Measurements from ENCODE around the gene PLEKHA7.

Gene PLEKHA7

DNA sequence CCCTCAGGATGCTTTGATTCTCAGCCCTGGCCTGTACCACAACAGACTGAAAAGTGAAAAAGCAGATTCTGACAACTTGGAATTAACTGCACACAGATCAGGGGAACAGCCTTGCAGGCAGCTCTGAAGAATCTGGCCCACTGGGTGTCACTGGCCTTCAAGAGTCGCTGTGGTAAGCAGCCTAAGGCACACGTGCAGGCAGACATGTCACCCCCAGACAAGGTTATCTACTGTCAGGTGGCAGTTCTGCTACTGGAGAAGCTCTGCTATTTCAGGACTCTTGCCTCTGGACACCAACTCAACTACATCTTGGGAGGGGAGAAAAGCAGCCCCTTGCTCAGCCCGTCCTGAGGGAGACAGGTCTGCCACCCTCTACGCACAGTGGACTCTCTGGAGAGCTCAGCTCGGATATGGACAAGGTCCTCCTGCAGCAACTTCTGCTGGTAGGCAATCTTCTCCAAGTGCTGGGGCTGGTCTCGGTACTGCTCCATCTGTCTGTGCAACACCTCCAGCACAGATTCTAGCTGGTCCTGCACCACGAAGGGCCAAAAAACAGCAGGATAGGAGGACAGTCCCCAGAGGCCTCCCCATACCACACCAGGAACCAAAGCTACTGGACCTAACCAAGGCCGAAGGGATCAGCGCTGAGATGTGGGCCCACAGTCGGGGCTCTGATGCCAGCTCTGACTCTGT, 212.8 kb downstream of the PLEKHA7 start:
- no peak for DNase-seq

DNA sequence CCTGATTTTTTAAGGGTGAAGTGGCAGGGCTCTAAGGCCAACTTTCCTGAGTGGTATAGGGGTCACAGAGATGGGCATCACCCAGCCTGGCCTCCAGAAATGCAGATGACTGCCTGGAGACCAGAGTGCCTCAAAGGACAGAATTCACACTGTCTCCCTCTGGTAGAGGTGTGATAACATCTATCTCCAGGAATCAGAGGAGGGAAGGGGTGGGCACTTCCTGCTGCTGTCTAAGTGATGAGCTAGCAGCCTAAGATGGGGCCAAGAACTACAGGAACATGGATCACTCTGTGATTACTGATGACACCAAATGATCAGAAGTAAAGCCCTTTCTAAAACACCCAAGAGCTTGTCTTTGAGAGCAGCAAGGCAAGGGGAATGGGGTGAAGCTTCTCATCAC, 213.8 kb downstream of the PLEKHA7 start:
- no peak for DNase-seq

DNA sequence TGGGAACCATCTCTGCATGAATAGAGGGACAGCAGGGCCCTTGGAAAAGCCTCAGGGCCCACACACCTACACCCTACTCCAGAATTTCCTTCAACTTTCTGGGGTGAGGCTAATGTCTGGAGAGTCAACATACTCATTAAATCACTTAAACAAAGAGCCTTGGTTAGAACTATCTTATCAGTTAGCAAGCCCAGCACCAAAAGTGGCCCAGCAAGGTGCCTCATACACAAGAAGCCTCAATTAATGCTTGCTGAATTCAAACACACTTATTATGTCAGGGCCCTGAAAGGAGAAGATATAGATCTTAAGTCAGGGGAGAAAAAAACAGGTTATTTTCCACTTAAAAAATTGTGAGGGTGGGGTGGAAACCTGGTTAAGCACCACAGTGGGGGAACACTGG, 214.3 kb downstream of the PLEKHA7 start:
- DNase-seq: no peak

DNA sequence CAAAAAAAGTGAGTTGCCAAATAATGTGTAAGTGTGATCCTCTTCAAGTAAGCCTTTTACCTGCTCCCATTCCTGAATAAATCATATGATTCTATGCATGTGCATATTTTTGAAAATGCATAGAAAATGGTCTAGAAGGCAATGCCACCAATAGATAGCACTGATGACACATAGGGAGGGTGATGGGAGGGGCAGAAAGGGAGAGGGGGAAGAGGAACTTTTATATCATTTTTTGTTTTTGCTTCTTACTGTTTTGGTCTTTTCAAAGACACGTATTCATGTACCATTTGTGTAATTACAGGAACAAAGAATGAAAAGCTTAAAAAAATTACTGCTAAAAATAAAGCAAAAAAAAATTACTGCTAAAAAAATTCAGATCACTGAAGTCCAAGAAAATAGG, 215.0 kb downstream of the PLEKHA7 start:
- no peak for DNase-seq

DNA sequence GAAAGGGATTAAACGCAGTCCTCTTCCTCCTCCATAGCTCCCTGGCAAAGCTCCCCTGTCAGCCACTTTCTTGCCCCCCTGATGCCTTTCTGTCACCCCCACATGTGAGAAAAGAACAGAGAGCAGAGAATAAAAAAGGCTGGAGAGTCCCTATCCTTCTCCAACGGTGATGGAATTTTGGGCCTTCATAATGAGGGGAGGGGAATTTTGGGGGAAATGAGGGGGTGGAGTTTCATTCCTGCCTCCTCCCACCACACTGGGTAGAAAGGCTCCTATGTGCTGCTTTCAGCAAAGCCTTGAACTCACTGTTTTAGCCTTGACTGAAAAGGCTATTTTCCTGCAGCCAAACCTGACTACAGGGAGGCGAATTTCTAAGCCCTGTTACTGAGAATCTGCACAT, 216.4 kb downstream of the PLEKHA7 start:
- no peak for DNase-seq

DNA sequence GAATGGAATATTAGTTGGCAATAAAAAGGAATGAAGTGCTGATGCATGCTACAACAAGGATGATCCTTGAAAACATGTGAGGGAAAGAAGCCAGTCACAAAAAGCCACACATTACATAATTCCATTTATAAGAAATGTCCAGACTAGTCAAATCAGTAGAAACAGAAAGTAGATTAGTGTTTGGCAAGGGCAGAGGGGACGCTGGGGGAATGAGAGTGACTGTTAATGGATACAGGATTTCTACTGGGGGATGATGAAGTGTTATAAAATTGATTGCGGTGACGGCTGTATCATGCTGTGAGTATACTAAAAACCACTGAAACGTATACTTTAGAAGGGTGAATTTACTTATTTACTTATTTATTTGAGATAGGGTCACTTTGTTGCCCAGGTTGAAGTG, 217.9 kb downstream of the PLEKHA7 start:
- no peak for DNase-seq

DNA sequence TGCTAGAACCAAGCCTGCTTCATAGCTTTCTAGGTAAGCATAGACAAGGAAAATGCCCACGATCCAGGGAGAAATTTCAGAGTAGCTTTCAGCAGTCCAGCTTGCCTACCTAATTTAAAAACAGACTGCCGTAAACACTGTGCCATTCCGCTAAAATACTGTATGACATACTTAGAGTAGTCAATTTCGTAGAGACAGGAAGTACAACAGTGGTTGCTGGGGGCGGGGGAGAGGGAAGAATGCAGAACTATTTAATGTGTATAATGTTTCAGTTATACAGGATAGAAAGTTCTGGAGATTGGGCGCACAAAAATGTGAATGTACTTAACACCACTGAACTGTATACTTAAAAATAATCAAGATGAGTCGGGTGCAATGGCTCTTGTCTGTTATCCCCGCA, 219.1 kb downstream of the PLEKHA7 start:
- DNase-seq: no peak

DNA sequence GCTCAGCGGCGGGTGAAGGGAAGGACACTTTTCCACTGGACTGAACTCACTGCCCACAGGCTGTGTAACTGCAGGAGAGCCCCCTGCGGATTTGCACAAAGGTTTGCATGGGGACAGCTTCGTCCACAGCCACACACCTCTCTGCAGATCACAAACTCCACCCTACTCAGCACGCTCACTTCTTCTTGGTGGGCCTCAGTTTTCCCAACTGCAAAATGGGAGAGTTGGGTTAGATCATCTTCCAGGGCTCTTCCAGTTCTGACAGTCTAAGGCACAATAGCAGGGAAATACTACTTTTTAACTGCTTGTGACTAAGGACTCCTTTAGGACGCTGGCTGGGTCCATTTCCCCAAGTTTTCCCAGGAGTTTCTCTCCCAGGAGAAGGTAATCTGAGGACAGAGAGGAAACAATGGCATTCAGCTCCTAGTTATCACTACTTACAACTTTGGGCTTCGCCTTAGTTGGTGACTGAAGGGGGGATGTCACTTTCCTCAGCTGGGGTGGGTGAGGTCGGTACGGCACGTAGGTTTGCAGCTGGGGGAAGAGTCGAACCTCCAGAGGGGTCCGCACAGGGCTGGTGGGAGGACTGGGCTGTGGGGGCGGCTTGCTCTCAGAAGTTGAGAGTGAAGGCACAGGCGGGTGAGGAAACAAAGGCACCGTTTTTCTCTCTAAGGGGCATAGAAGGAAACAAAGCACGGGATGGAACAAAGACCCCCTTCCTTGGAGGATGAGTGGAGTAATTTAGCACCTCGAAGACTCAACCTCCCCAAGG, 220.0 kb downstream of the PLEKHA7 start:
- no peak for DNase-seq

DNA sequence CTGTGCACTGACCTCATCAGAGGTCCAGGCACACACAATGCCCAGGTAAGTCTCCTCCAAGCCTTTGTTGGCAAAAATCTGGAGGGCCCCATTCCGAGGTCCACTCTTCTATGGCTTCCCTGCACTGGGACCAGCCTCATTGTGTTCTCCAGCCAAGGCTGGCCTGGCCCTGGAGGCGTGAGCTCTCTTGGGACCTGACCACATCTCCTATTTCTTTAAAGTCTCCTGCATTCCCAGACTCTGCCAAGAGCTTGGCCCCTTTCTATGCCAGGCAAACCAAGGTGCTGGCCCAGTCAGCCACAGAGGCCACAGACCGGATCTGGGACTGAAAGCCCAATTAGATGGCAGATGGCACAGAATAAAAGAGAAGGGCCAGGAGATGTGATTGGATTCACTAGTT, 220.7 kb downstream of the PLEKHA7 start:
- no peak for DNase-seq

DNA sequence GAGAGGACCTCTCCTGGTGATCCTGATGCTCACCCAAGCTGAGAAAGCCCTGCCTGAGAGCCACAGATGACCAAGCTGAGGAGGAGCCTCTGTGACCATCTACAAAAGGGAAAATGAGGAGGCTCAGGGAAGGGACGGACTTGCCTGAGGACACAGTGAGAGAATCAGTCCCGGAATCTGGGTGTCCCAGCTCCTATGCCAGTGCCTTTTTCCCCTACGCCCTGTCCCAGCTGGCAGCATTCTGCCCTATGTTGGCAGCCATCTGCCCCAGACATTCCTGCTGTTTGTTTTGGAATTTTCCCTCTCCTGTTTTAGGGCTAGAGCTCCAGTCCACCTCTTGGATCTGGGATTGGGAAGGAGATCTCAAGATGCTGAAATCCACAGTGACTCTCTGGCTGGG, 221.2 kb downstream of the PLEKHA7 start:
- DNase-seq: no peak

DNA sequence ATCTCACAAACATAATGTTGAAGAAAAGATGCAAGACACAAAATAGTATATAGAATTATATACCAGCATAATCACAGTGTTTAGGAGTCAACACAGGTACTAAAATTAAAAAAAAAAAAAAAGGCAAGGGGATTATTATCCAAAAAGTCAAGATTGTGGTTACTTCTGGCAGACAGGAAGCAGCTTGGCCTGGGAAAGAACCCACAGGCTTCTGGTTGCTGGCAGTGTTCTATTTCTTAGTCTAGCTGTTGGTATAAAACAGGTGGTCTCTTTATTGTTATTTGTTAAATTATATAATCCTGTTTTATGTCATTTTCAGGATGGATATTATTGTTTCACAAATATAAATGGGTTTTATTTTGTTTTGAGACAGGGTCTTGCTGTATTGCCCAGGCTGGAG, 221.8 kb downstream of the PLEKHA7 start:
- no peak for DNase-seq

DNA sequence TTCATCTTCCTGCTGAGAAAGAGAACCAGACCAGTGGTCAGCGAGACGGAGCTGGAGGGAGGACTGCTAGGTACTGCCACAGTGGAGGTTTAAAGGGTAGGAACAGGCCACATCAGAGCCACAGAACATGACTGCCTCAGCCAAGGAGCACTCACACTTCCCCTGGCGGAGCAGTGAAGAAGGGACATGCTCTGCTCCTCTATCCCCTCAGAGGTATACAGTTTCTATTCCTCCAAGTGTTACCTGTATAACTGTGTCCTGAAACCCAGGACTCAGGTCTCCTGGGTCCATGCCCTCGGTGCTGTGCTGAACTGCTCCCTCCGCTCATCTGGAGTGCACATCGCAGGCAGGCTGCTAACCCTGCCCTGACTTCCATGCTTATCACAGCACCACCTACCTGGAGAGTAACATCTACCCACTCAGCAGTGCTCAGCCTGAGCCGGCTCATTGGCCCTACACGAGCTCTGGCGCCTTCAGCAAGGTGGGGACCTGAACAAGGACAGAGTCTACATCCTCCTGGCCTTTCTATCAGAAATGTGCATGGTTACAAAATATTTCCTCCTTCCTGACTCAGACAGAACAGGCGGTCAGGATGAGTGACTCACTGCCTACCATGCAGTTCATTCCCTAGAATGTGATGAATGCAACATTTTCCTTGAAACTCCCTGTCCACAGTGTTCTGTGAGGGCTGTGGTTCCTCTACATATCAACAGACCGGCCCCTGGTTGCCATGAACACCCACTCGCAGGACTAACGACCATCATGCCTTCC, 222.8 kb downstream of the PLEKHA7 start:
- no peak for DNase-seq

DNA sequence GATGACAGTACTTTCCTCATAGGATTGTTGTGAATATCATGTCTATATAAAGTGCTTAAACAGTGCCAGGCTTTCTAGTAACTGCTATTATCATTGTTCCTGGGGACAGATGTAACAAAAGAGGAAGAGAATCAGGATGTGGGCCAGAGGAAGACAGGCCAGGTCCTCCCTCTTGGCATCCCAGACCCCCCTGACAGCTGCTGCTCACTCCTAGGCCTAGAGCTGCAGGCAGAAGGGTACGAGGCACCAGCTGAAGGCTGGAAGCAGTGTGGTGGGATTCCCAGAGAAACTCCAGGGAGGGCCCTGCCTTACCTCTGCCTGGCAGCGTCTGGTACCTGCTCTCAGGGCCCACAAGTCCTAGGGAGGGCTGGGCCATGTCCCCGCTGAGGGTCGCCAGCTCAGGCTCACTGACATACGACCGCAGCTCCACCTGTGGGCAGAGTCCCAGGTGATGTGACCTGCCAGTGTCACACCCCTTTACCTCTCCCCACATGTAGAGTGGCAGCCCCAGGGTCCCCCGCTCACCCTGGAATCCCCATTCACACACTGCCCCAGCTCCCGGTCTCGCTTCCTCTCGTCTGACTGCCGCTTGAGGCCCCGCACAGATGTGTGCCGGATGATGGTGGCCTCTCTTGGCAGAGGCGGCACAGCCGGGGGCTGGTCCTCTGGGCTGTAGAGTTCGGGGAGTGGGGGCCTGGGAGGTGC, 223.6 kb downstream of the PLEKHA7 start:
- DNase-seq: no peak

DNA sequence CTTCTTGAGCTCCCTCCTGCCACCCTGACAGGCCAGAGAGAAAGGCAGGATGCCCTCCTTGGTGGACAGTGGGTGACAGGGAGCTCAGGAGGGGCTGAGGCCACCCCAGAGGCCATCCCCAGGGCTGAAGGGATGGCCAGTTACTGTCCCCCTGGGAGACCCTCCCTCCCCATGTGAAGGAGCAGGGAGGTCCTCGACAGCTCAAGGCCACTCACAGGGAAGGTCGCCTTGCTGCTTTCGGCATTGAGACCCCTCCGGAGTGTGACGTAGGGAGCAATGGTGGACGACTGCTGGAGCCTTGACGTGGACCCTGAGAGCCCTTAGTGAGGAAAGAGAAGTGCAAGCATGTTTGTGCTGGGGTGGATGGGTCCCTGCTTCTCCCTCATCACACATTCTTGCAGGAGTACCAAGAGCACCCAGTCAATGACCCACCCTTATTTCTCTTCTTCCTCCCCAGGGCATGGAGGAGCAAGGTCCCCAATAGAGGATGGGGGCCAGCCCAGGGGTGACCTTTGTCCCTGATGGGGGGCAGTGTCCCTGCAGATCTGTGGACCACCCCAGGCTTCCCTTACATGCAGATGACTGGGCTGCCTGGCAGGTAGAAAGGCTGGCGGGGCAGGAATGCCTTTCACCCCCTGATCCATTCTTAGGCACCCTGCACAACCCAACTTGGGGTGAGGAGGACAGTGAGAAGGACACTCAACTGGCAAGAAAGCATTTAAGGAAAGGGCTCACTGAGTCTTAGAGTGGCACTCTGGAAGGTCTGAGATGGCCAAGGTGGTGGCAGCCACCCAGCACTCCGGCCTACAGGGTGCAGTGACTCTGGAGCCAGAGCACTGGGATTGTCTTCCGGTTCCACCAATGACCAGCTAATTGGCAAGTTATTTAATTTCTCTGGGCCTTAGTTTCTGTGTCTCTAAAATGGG, 224.4 kb downstream of the PLEKHA7 start:
- no peak for DNase-seq

DNA sequence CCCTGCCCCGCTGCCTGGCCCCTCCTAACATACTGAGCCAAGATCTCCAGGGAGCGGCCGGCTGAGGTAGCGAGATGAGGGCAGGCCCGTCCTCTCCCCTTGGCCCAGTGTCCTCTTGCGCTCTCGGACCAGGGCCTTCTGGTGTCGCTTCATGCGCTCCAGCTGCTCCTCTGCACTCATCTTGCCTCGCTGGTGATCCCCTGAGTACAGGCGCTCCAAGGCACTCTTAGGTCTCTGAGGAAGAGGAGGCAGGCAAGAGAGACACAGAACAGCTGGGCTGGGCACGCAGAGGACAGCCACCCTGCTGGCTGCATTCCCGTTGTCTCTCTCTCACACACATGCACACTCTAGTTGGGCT, 225.2 kb downstream of the PLEKHA7 start:
- DNase-seq: no peak

DNA sequence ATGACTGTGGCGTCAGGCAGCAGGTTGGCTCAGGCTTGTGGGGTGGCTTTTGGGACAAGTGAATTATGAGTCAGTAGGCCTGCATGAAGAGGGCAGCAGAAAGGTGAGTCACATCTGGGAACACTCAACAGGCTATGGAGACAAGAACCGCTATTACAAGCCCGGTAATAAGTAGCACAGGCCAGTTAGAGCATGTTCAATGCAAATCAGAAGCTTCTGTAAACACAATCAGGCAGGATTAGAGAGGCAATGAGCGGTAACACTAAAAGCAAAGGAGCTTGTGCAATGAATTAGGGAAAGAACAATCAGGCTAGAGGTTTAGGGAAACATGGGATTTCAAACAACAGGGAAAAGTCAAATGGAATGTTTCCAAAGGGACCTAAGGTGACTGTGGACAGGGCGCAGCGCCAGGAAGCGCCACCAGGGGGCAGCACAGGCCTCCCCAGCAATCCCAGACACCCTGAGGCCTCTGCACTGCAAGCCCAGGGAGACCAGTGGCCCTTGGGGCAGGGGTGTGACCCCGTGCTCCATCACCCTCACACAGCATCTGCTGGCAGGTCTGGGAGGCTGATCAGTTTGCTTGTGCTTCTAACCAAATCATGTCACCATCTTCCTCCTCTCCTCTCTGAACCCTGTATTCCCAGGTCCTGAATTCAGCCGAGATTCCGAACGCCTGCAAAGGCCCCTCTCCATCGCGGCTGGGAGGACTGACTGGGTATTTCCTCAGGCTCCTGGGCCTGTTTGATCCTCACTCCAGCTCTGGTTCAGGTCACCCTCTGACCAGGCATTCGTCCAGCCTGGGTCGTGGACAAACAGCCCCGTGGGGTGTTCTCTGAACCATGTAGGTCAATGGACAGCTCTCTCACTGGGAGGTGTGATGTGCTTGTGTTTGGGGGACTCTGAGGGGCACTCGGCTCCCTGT, 225.8 kb downstream of the PLEKHA7 start:
- peak; percentile 67 for DNase-seq

DNA sequence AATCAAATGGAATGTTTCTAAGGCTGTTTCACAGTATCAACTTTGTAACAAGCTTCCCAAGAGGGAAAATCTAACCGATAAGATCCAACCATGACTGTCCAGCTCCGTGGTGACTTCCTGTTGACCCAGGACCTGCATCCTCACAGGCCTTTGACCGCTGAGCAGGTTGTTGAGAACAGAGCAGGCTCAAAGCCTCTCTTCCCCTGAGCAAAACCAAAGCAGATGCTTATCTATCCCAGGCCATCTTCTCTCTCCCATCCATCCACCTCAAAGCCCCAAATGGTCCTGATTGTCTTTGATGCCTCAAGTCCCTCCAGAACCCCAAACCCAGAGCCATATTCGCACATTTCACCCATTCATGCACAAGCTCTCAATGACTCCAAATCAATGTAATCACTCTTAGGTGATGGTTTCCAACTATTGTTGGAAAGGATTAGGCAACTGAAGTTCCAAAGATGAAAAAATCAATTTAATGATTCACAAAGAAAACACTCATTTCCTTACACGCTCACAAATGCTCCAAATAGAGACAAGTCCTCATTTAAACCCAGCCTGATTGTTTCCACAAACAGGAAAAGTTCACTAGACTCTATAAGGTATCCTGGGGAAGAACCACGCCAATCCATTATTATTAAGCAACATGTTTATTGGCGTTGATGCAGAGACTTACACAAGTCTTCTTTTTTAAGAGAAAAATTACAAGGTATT, 227.0 kb downstream of the PLEKHA7 start:
- no peak for DNase-seq

DNA sequence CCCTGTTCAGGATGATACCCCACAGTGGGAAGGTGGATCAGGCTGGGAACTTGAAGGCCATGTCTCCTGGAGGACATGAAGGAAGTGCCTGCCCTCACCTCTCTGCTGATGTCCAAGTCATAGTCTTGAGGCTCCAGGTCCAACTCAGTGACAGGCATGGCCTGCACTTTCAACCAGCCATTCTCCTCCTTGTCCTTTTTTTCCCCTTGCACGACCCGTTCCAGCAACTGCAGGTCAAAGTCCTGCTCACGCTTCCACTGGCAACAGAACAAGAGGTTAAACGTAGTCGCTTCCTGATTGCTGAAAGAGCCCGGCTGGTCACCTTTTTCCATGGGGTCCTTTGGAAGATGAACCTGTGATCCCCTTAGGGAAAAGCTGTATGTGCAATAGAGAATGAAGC, 228.1 kb downstream of the PLEKHA7 start:
- no peak for DNase-seq

DNA sequence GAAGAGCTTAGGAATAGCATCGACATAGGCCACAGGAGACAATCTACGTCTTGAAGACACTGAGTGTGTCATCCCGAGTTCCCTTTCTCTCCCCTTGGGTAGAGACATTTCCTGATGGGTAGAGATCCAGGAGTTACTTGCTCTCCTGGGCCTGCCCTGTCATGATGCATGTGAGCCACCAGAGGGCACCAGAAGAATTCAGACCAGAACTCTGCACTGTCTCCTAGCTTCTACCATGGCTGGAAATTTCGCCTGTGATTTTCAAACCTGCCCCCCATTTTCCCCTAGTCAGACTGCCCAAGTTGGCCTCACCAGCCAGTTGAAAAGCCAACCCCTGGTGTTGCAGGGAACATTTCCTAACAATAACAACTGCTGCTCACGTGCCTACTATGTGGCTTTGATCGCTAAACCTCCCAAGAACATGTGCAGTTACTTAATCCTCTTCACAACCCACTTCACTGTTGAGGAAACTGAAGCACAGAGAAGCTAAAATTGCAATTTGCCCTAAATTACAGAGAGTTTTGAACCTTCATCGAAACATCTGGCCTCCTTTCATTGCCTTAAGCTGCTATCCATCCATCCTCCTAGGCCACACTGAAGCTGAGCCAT, 228.6 kb downstream of the PLEKHA7 start:
- DNase-seq: peak; percentile 71

DNA sequence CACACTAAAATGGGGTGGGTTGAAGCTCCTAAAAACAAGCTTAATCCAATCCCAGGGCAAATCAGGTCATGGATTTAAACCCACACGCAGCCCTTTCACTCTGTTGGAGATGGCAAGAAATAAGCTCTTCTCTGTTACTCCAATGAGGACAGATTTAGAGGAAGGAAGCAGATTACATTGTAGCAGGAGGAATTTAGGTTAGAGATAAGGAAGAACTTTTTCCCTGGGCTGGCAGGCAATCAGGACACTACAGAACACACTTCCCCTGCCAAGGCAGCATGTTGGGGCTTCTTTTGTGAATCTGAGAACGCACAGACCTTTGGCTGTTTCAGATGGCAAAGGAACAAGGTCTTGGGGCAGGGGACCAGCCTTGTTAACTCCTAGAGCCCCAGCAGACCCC, 229.5 kb downstream of the PLEKHA7 start:
- no peak for DNase-seq
